ENCODE results near the gene CCM2. TPM values are rescaled to one million over a fixed set of nuclear protein-coding genes. Genes with fewer than 3 reads are reported as not detected.

CCM2 gene
- total and polyA plus RNA-seq, 4 donors, result 21.7 to 57.6 (median 51.1) TPM

GRCh38 chr7:44986218-44987053 is 13.6 kb upstream of the CCM2 start:
- Histone ChIP-seq H3K27me3 (ENCODE audit: control insufficient read depth in 3 of 3, insufficient read depth in 3 of 3, low read length in 2 of 3) (no peaks in the 10 kb centered on the region), H3K36me3 (ENCODE audit: control insufficient read depth in 4 of 4, insufficient read depth in 4 of 4, low read length in 4 of 4) (peaks cover 11 to 28% (median 18%) of the 10 kb centered on the region in 4 donors), H3K27ac (ENCODE audit: low read depth in 1 of 2, low read length in 1 of 2) (peak overlapping the region; percentile 86 to 99), H3K4me3 (peak overlapping the region; percentile 83), H3K9ac (ENCODE audit: insufficient read depth in 1 of 2, low read length in 2 of 2) (peak overlapping the region; percentile 96 to 97), H3K9me3 (ENCODE audit: control insufficient read depth in 4 of 4, insufficient read depth in 3 of 4, low read length in 3 of 4) (no peaks in the 10 kb centered on the region), H3K4me1 (ENCODE audit: control insufficient read depth in 5 of 5, insufficient read depth in 5 of 5, low read length in 5 of 5) (peaks cover 0 to 19% (median 7%) of the 10 kb centered on the region in 5 donors)
- no peak for TF ChIP-seq CTCF (IDR thresholded peaks at IDR 0.05; ENCODE audit: control extremely low read depth, extremely low read depth)
- DNase-seq (peak; percentile 95 to 97 (median 96)), ATAC-seq (ENCODE audit: insufficient read depth, low FRiP score) (peak; percentile 95)
- WGBS, 2 donors, result 0% methylated on average over 68 of the region's 68 CpGs

GRCh38 chr7:44987457-44987856 is 12.5 kb upstream of the CCM2 start:
- Histone ChIP-seq H3K9me3 (ENCODE audit: control insufficient read depth in 4 of 4, insufficient read depth in 3 of 4, low read length in 3 of 4) (no peaks in the 10 kb centered on the region), H3K9ac (ENCODE audit: insufficient read depth in 1 of 2, low read length in 2 of 2) (peak overlapping the region in 1 of 2 donors; percentile 34), H3K4me3 (no peak overlapping the region), H3K36me3 (ENCODE audit: control insufficient read depth in 4 of 4, insufficient read depth in 4 of 4, low read length in 4 of 4) (peaks cover 11 to 25% (median 16%) of the 10 kb centered on the region in 4 donors), H3K27ac (ENCODE audit: low read depth in 1 of 2, low read length in 1 of 2) (no peak overlapping the region), H3K27me3 (ENCODE audit: control insufficient read depth in 3 of 3, insufficient read depth in 3 of 3, low read length in 2 of 3) (no peaks in the 10 kb centered on the region), H3K4me1 (ENCODE audit: control insufficient read depth in 5 of 5, insufficient read depth in 5 of 5, low read length in 5 of 5) (peaks cover 2 to 18% (median 7%) of the 10 kb centered on the region in 5 donors)
- TF ChIP-seq CTCF (IDR thresholded peaks at IDR 0.05; ENCODE audit: control extremely low read depth, extremely low read depth), result no peak
- peak in 2 of 3 donors; percentile 25 to 26 for DNase-seq
- 90 to 95% methylated on average over 7 of the region's 7 CpGs for WGBS, 2 donors
- ATAC-seq (ENCODE audit: insufficient read depth, low FRiP score), result no peak

GRCh38 chr7:44987996-44988395 is 12.0 kb upstream of the CCM2 start:
- TF ChIP-seq CTCF (IDR thresholded peaks at IDR 0.05; ENCODE audit: control extremely low read depth, extremely low read depth), result no peak
- DNase-seq (no peak), ATAC-seq (ENCODE audit: insufficient read depth, low FRiP score) (no peak)
- peaks cover 5 to 20% (median 12%) of the 10 kb centered on the region in 4 donors for H3K36me3 ChIP-seq (ENCODE audit: control insufficient read depth in 4 of 4, insufficient read depth in 4 of 4, low read length in 4 of 4)
- H3K27me3 ChIP-seq (ENCODE audit: control insufficient read depth in 3 of 3, insufficient read depth in 3 of 3, low read length in 2 of 3), result no peaks in the 10 kb centered on the region
- H3K4me3 ChIP-seq, result no peak overlapping the region
- H3K4me1 ChIP-seq (ENCODE audit: control insufficient read depth in 5 of 5, insufficient read depth in 5 of 5, low read length in 5 of 5), result peaks cover 5 to 18% (median 7%) of the 10 kb centered on the region in 5 donors
- WGBS, 2 donors, result 78 to 86% methylated on average over 10 of the region's 10 CpGs
- H3K9ac ChIP-seq (ENCODE audit: insufficient read depth in 1 of 2, low read length in 2 of 2), result no peak overlapping the region
- no peaks in the 10 kb centered on the region for H3K9me3 ChIP-seq (ENCODE audit: control insufficient read depth in 4 of 4, insufficient read depth in 3 of 4, low read length in 3 of 4)
- H3K27ac ChIP-seq (ENCODE audit: low read depth in 1 of 2, low read length in 1 of 2), result no peak overlapping the region

Data from lung (tissue), 12 donors.